ENCODE measurements around the gene SERAC1. TPM values are rescaled to one million over a fixed set of nuclear protein-coding genes. Genes with fewer than 3 reads are reported as not detected.
A peak's percentile ranks its signal among the peaks of the same experiment; 100 is the strongest.

SERAC1 gene
- total and polyA plus RNA-seq, 7 experiments from 2014 or later: 2.4 to 5.4 (median 2.6) TPM

GRCh38 chr6:158142789-158143188, 25.3 kb downstream of the SERAC1 start:
- intact Hi-C loops (cut with micrococcal nuclease): no loop called here
- Histone ChIP-seq H3K4me1 (ENCODE audit: control insufficient read depth in 2 of 2, insufficient read depth in 2 of 2, low read length in 2 of 2) (no peaks in the 10 kb centered on the region), H3K27ac (ENCODE audit: low read depth, low read length) (no peak overlapping the region), H3K27me3 (ENCODE audit: control insufficient read depth in 2 of 2, insufficient read depth in 2 of 2, low read length in 2 of 2) (no peaks in the 10 kb centered on the region), H3K9me3 (ENCODE audit: control insufficient read depth in 2 of 3, low read length in 3 of 3) (no peaks in the 10 kb centered on the region), H3K4me3 (ENCODE audit: low read length) (no peak overlapping the region), H3K36me3 (ENCODE audit: control insufficient read depth in 2 of 3, insufficient read depth in 3 of 3, low read length in 3 of 3) (peaks cover 0 to 9% (median 0%) of the 10 kb centered on the region in 3 experiments)
- Mint-ChIP-seq H3K9me3 (peaks cover 0 to 2% (median 0%) of the 10 kb centered on the region in 11 donors), H3K4me3 (no peak overlapping the region), H3K27me3 (no peaks in the 10 kb centered on the region), H3K4me1 (peaks cover 0 to 7% (median 0%) of the 10 kb centered on the region in 7 donors), H3K36me3 (peaks cover 8 to 41% (median 18%) of the 10 kb centered on the region in 5 donors), H3K27ac (no peak overlapping the region)
- DNase-seq (no peak), ATAC-seq (no peak)
- ChIA-PET POLR2A (no interaction called here), CTCF (interaction anchor here (0.6 kb wide), 1 partner anchor 66 kb away, joined by 3 read pairs; no protein-coding TSS in a partner anchor)

- Mint-ChIP-seq H3K4me1 (no peaks in the 10 kb centered on the region), H3K27me3 (no peaks in the 10 kb centered on the region), H3K4me3 (no peak overlapping the region), H3K9me3 (no peaks in the 10 kb centered on the region), H3K36me3 (peaks cover 0 to 18% (median 0%) of the 10 kb centered on the region in 5 donors), H3K27ac (no peak overlapping the region)
- H3K9me3 ChIP-seq (ENCODE audit: control insufficient read depth in 2 of 3, low read length in 3 of 3): no peaks in the 10 kb centered on the region
- H3K4me3 ChIP-seq (ENCODE audit: low read length): no peak overlapping the region
- H3K27me3 ChIP-seq (ENCODE audit: control insufficient read depth in 2 of 2, insufficient read depth in 2 of 2, low read length in 2 of 2): no peaks in the 10 kb centered on the region
- peak; percentile 62 for ATAC-seq
- POLR2A ChIA-PET: no interaction called here
- H3K27ac ChIP-seq (ENCODE audit: low read depth, low read length): no peak overlapping the region
- DNase-seq: peak in 1 of 9 donors; percentile 10
- H3K4me1 ChIP-seq (ENCODE audit: control insufficient read depth in 2 of 2, insufficient read depth in 2 of 2, low read length in 2 of 2): no peaks in the 10 kb centered on the region
- H3K36me3 ChIP-seq (ENCODE audit: control insufficient read depth in 2 of 3, insufficient read depth in 3 of 3, low read length in 3 of 3): no peaks in the 10 kb centered on the region
- intact Hi-C loops (cut with micrococcal nuclease): loop anchor here (1.0 to 5.0 kb wide), 2 partner anchors 375 to 465 kb away; no protein-coding TSS in a partner anchor
- CTCF ChIA-PET: no interaction called here
These were observed 36.1 kb downstream of the SERAC1 start for GRCh38 chr6:158131926-158132325.

GRCh38 chr6:158125271-158125670, 42.8 kb downstream of the SERAC1 start:
- H3K4me3 Mint-ChIP-seq: no peak overlapping the region
- H3K4me1 Mint-ChIP-seq: no peaks in the 10 kb centered on the region
- no peaks in the 10 kb centered on the region for H3K36me3 ChIP-seq (ENCODE audit: control insufficient read depth in 2 of 3, insufficient read depth in 3 of 3, low read length in 3 of 3)
- ChIA-PET POLR2A (no interaction called here), CTCF (no interaction called here)
- intact Hi-C loops (cut with micrococcal nuclease): no loop called here
- H3K27me3 Mint-ChIP-seq: no peaks in the 10 kb centered on the region
- ATAC-seq (no peak), DNase-seq (no peak)
- peaks cover 5 to 45% (median 21%) of the 10 kb centered on the region in 5 donors for H3K36me3 Mint-ChIP-seq
- H3K9me3 Mint-ChIP-seq: no peaks in the 10 kb centered on the region
- H3K27ac ChIP-seq (ENCODE audit: low read depth, low read length): no peak overlapping the region
- no peaks in the 10 kb centered on the region for H3K4me1 ChIP-seq (ENCODE audit: control insufficient read depth in 2 of 2, insufficient read depth in 2 of 2, low read length in 2 of 2)
- no peaks in the 10 kb centered on the region for H3K27me3 ChIP-seq (ENCODE audit: control insufficient read depth in 2 of 2, insufficient read depth in 2 of 2, low read length in 2 of 2)
- no peaks in the 10 kb centered on the region for H3K9me3 ChIP-seq (ENCODE audit: control insufficient read depth in 2 of 3, low read length in 3 of 3)
- no peak overlapping the region for H3K27ac Mint-ChIP-seq
- no peak overlapping the region for H3K4me3 ChIP-seq (ENCODE audit: low read length)

GRCh38 chr6:158124288-158124687, 43.8 kb downstream of the SERAC1 start:
- DNase-seq (no peak), ATAC-seq (no peak)
- no peaks in the 10 kb centered on the region for H3K9me3 Mint-ChIP-seq
- POLR2A ChIA-PET: no interaction called here
- Histone ChIP-seq H3K4me1 (ENCODE audit: control insufficient read depth in 2 of 2, insufficient read depth in 2 of 2, low read length in 2 of 2) (no peaks in the 10 kb centered on the region), H3K9me3 (ENCODE audit: control insufficient read depth in 2 of 3, low read length in 3 of 3) (no peaks in the 10 kb centered on the region), H3K4me3 (ENCODE audit: low read length) (no peak overlapping the region), H3K27me3 (ENCODE audit: control insufficient read depth in 2 of 2, insufficient read depth in 2 of 2, low read length in 2 of 2) (no peaks in the 10 kb centered on the region), H3K27ac (ENCODE audit: low read depth, low read length) (no peak overlapping the region), H3K36me3 (ENCODE audit: control insufficient read depth in 2 of 3, insufficient read depth in 3 of 3, low read length in 3 of 3) (no peaks in the 10 kb centered on the region)
- intact Hi-C loops (cut with micrococcal nuclease): no loop called here
- H3K4me3 Mint-ChIP-seq: no peak overlapping the region
- CTCF ChIA-PET: interaction anchor here (0.7 kb wide), 1 partner anchor 417 kb away, joined by 5 read pairs; no protein-coding TSS in a partner anchor
- H3K36me3 Mint-ChIP-seq: peaks cover 5 to 44% (median 21%) of the 10 kb centered on the region in 5 donors
- H3K27ac Mint-ChIP-seq: no peak overlapping the region
- no peaks in the 10 kb centered on the region for H3K4me1 Mint-ChIP-seq
- no peaks in the 10 kb centered on the region for H3K27me3 Mint-ChIP-seq

GRCh38 chr6:158122048-158122447, 46.0 kb downstream of the SERAC1 start:
- POLR2A ChIA-PET: no interaction called here
- Mint-ChIP-seq H3K27ac (peak overlapping the region in 1 of 9 donors; percentile 77), H3K4me1 (no peaks in the 10 kb centered on the region), H3K27me3 (no peaks in the 10 kb centered on the region), H3K4me3 (no peak overlapping the region), H3K36me3 (peaks cover 10 to 47% (median 26%) of the 10 kb centered on the region in 5 donors), H3K9me3 (no peaks in the 10 kb centered on the region)
- no peaks in the 10 kb centered on the region for H3K27me3 ChIP-seq (ENCODE audit: control insufficient read depth in 2 of 2, insufficient read depth in 2 of 2, low read length in 2 of 2)
- intact Hi-C loops (cut with micrococcal nuclease): no loop called here
- H3K9me3 ChIP-seq (ENCODE audit: control insufficient read depth in 2 of 3, low read length in 3 of 3): no peaks in the 10 kb centered on the region
- CTCF ChIA-PET: no interaction called here
- no peak overlapping the region for H3K27ac ChIP-seq (ENCODE audit: low read depth, low read length)
- no peak for DNase-seq
- no peaks in the 10 kb centered on the region for H3K4me1 ChIP-seq (ENCODE audit: control insufficient read depth in 2 of 2, insufficient read depth in 2 of 2, low read length in 2 of 2)
- no peaks in the 10 kb centered on the region for H3K36me3 ChIP-seq (ENCODE audit: control insufficient read depth in 2 of 3, insufficient read depth in 3 of 3, low read length in 3 of 3)
- no peak overlapping the region for H3K4me3 ChIP-seq (ENCODE audit: low read length)
- no peak for ATAC-seq

GRCh38 chr6:158121335-158121734, 46.7 kb downstream of the SERAC1 start:
- no peak overlapping the region for H3K27ac Mint-ChIP-seq
- ChIA-PET CTCF (interaction anchor here (0.6 kb wide), 1 partner anchor 237 kb away, joined by 3 read pairs; no protein-coding TSS in a partner anchor), POLR2A (no interaction called here)
- no peaks in the 10 kb centered on the region for H3K9me3 Mint-ChIP-seq
- H3K27ac ChIP-seq (ENCODE audit: low read depth, low read length): no peak overlapping the region
- DNase-seq: no peak
- no peaks in the 10 kb centered on the region for H3K27me3 Mint-ChIP-seq
- no peak overlapping the region for H3K4me3 ChIP-seq (ENCODE audit: low read length)
- ATAC-seq: no peak
- no peaks in the 10 kb centered on the region for H3K27me3 ChIP-seq (ENCODE audit: control insufficient read depth in 2 of 2, insufficient read depth in 2 of 2, low read length in 2 of 2)
- peaks cover 11 to 47% (median 26%) of the 10 kb centered on the region in 5 donors for H3K36me3 Mint-ChIP-seq
- no peaks in the 10 kb centered on the region for H3K4me1 Mint-ChIP-seq
- H3K4me1 ChIP-seq (ENCODE audit: control insufficient read depth in 2 of 2, insufficient read depth in 2 of 2, low read length in 2 of 2): no peaks in the 10 kb centered on the region
- H3K36me3 ChIP-seq (ENCODE audit: control insufficient read depth in 2 of 3, insufficient read depth in 3 of 3, low read length in 3 of 3): no peaks in the 10 kb centered on the region
- H3K4me3 Mint-ChIP-seq: no peak overlapping the region
- intact Hi-C loops (cut with micrococcal nuclease): no loop called here
- no peaks in the 10 kb centered on the region for H3K9me3 ChIP-seq (ENCODE audit: control insufficient read depth in 2 of 3, low read length in 3 of 3)

GRCh38 chr6:158118886-158119285, 49.2 kb downstream of the SERAC1 start:
- H3K4me3 Mint-ChIP-seq: no peak overlapping the region
- no peaks in the 10 kb centered on the region for H3K36me3 ChIP-seq (ENCODE audit: control insufficient read depth in 2 of 3, insufficient read depth in 3 of 3, low read length in 3 of 3)
- H3K4me1 Mint-ChIP-seq: peaks cover 0 to 2% (median 0%) of the 10 kb centered on the region in 7 donors
- H3K27me3 ChIP-seq (ENCODE audit: control insufficient read depth in 2 of 2, insufficient read depth in 2 of 2, low read length in 2 of 2): no peaks in the 10 kb centered on the region
- no peak for ATAC-seq
- H3K27me3 Mint-ChIP-seq: no peaks in the 10 kb centered on the region
- CTCF ChIA-PET: no interaction called here
- H3K27ac ChIP-seq (ENCODE audit: low read depth, low read length): no peak overlapping the region
- no peaks in the 10 kb centered on the region for H3K9me3 ChIP-seq (ENCODE audit: control insufficient read depth in 2 of 3, low read length in 3 of 3)
- intact Hi-C loops (cut with micrococcal nuclease): no loop called here
- POLR2A ChIA-PET: no interaction called here
- H3K4me3 ChIP-seq (ENCODE audit: low read length): no peak overlapping the region
- H3K36me3 Mint-ChIP-seq: peaks cover 14 to 41% (median 17%) of the 10 kb centered on the region in 5 donors
- no peak for DNase-seq
- no peak overlapping the region for H3K27ac Mint-ChIP-seq
- H3K9me3 Mint-ChIP-seq: no peaks in the 10 kb centered on the region
- H3K4me1 ChIP-seq (ENCODE audit: control insufficient read depth in 2 of 2, insufficient read depth in 2 of 2, low read length in 2 of 2): no peaks in the 10 kb centered on the region

Measured in naive thymus-derived CD4-positive, alpha-beta T cell (primary cell).